ENCODE measurements around the gene MAP3K15. TPM values are rescaled to one million over a fixed set of nuclear protein-coding genes. Genes with fewer than 3 reads are reported as not detected.

MAP3K15 gene
- total RNA-seq, 1 experiment from 2014 or later, result 0.06 TPM

DNA sequence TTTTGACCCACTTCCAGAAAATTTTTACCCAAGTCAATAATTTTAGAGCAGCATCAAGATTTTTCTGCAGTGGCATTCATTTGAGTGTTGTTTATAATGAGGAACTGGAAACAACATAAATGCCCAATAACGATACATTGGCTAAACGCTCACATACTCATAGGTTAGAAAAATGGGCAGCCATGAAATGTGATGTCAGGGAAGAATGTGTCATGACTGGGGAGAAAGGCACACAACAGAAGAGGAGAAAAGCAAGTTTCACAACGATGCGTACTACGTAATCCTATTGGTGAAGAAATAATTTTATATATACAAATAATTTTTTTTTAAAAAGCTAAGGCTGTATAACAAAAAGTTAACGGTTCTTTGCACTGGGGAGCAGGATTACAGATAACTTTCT is 33.6 kb upstream of the MAP3K15 start:
- CTCF ChIA-PET, result no interaction called here

GRCh38 chrX:19548279-19548678 is 33.0 kb upstream of the MAP3K15 start:
- ChIA-PET CTCF (no interaction called here), POLR2A (ENCODE audit: low non-redundant PET) (no interaction called here)
- no peaks in the 10 kb centered on the region for H3K9me3 ChIP-seq (ENCODE audit: low read depth, low read length, poor library complexity, severe bottlenecking)
- peaks cover 11% of the 10 kb centered on the region for H3K27me3 ChIP-seq (replicated peaks; ENCODE audit: insufficient read depth, low read depth, low read length, poor library complexity)
- no peak overlapping the region for H3K27ac ChIP-seq (ENCODE audit: low read depth, low read length, poor library complexity, severe bottlenecking)
- BruUV-seq (replicated peaks), result no TSS peak
- DNase-seq (ENCODE audit: low spot score), result no peak
- TF ChIP-seq, protein P1, sequence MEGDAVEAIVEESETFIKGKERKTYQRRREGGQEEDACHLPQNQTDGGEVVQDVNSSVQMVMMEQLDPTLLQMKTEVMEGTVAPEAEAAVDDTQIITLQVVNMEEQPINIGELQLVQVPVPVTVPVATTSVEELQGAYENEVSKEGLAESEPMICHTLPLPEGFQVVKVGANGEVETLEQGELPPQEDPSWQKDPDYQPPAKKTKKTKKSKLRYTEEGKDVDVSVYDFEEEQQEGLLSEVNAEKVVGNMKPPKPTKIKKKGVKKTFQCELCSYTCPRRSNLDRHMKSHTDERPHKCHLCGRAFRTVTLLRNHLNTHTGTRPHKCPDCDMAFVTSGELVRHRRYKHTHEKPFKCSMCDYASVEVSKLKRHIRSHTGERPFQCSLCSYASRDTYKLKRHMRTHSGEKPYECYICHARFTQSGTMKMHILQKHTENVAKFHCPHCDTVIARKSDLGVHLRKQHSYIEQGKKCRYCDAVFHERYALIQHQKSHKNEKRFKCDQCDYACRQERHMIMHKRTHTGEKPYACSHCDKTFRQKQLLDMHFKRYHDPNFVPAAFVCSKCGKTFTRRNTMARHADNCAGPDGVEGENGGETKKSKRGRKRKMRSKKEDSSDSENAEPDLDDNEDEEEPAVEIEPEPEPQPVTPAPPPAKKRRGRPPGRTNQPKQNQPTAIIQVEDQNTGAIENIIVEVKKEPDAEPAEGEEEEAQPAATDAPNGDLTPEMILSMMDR (conservative IDR thresholded peaks at IDR 0.05; ENCODE audit: low read depth, low read length), result no peak
- no peak for TF ChIP-seq EZH2 (IDR thresholded peaks at IDR 0.05; ENCODE audit: borderline replicate concordance, low read depth, low read length, poor library complexity, severe bottlenecking)
- intact Hi-C loops (cut with micrococcal nuclease; ENCODE audit: unreplicated experiment), result no loop called here
- no peaks in the 10 kb centered on the region for H3K36me3 ChIP-seq (ENCODE audit: insufficient read depth, low read length, poor library complexity, severe bottlenecking)
- no peak overlapping the region for H3K4me3 ChIP-seq (ENCODE audit: low read depth, low read length, poor library complexity, severe bottlenecking)
- no peaks in the 10 kb centered on the region for H3K4me1 ChIP-seq (ENCODE audit: insufficient read depth, low read length, poor library complexity, severe bottlenecking)

More for the DNA sequence above, 33.6 kb upstream of the MAP3K15 start:
- no TSS peak for BruUV-seq (replicated peaks)
- POLR2A ChIA-PET (ENCODE audit: low non-redundant PET), result no interaction called here
- intact Hi-C loops (cut with micrococcal nuclease; ENCODE audit: unreplicated experiment), result no loop called here
- Histone ChIP-seq H3K4me1 (ENCODE audit: insufficient read depth, low read length, poor library complexity, severe bottlenecking) (no peaks in the 10 kb centered on the region), H3K4me3 (ENCODE audit: low read depth, low read length, poor library complexity, severe bottlenecking) (no peak overlapping the region), H3K36me3 (ENCODE audit: insufficient read depth, low read length, poor library complexity, severe bottlenecking) (no peaks in the 10 kb centered on the region), H3K27ac (ENCODE audit: low read depth, low read length, poor library complexity, severe bottlenecking) (no peak overlapping the region), H3K27me3 (replicated peaks; ENCODE audit: insufficient read depth, low read depth, low read length, poor library complexity) (peaks cover 11% of the 10 kb centered on the region), H3K9me3 (ENCODE audit: low read depth, low read length, poor library complexity, severe bottlenecking) (no peaks in the 10 kb centered on the region)
- TF ChIP-seq, protein P1 (conservative IDR thresholded peaks at IDR 0.05; ENCODE audit: low read depth, low read length), result no peak
- TF ChIP-seq EZH2 (IDR thresholded peaks at IDR 0.05; ENCODE audit: borderline replicate concordance, low read depth, low read length, poor library complexity, severe bottlenecking), result no peak
- DNase-seq (ENCODE audit: low spot score), result no peak

DNA sequence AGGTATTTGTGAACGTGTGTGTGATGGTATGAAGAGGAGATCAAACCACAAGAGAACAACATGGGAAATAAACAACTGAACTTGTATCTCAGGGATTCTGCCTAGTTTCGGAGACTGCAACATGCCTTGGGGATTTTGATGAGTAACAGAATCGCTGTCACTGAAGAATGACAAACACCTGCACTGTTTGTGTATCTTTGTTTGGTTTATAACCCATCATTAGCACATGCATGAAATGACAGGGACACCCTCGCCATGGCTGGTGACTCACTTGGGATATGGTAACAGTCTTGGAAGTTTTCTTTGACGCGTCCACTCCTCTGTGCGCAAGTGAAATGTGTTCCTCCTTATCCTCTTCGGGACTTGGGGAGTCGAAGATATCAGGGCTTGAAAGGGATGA is 30.3 kb upstream of the MAP3K15 start:
- H3K27ac ChIP-seq (ENCODE audit: low read depth, low read length, poor library complexity, severe bottlenecking), result no peak overlapping the region
- TF ChIP-seq, protein P1 (conservative IDR thresholded peaks at IDR 0.05; ENCODE audit: low read depth, low read length), result no peak
- TF ChIP-seq EZH2 (IDR thresholded peaks at IDR 0.05; ENCODE audit: borderline replicate concordance, low read depth, low read length, poor library complexity, severe bottlenecking), result no peak
- no peaks in the 10 kb centered on the region for H3K4me1 ChIP-seq (ENCODE audit: insufficient read depth, low read length, poor library complexity, severe bottlenecking)
- no peaks in the 10 kb centered on the region for H3K9me3 ChIP-seq (ENCODE audit: low read depth, low read length, poor library complexity, severe bottlenecking)
- intact Hi-C loops (cut with micrococcal nuclease; ENCODE audit: unreplicated experiment), result loop anchor here (2.0 kb wide), 1 partner anchor 521 kb away; no protein-coding TSS in a partner anchor
- no TSS peak for BruUV-seq (replicated peaks)
- no peak for DNase-seq (ENCODE audit: low spot score)
- no peaks in the 10 kb centered on the region for H3K36me3 ChIP-seq (ENCODE audit: insufficient read depth, low read length, poor library complexity, severe bottlenecking)
- no peak overlapping the region for H3K4me3 ChIP-seq (ENCODE audit: low read depth, low read length, poor library complexity, severe bottlenecking)
- H3K27me3 ChIP-seq (replicated peaks; ENCODE audit: insufficient read depth, low read depth, low read length, poor library complexity), result peaks cover 11% of the 10 kb centered on the region
- POLR2A ChIA-PET (ENCODE audit: low non-redundant PET), result no interaction called here
- CTCF ChIA-PET, result interaction anchor here (0.6 kb wide), 1 partner anchor 911 kb away, joined by 3 read pairs; no protein-coding TSS in a partner anchor
